ENCODE measurements around the gene SLC27A1. TPM values are rescaled to one million over a fixed set of nuclear protein-coding genes. Genes with fewer than 3 reads are reported as not detected.

Gene SLC27A1
- total and polyA plus RNA-seq, 9 of the 15 experiments (the other 6 are each of a cell fraction or from before 2014, with no cell fraction given), result 0.06 to 3.0 (median 1.1) TPM

GRCh38 chr19:17554968-17555479 is 84.7 kb downstream of the SLC27A1 start (continued):
- TF ChIP-seq ZBTB40 (IDR thresholded peaks at IDR 0.05) (peak; percentile 58), ZBTB40 (CRISPR knock-in tag; IDR thresholded peaks at IDR 0.05) (no peak), ZNF318 (IDR thresholded peaks at IDR 0.05; ENCODE audit: borderline replicate concordance in 1 of 2, low read depth in 1 of 2) (no peak), HNRNPLL (IDR thresholded peaks at IDR 0.05; ENCODE audit: low read depth, low read length, poor library complexity, severe bottlenecking) (peak; percentile 71), HEY1 (CRISPR knock-in tag; IDR thresholded peaks at IDR 0.05; ENCODE audit: borderline replicate concordance) (no peak), NEUROD1 (IDR thresholded peaks at IDR 0.05; ENCODE audit: borderline replicate concordance, low read depth, low read length, partially characterized antibody) (no peak), RBM39 (optimal IDR thresholded peaks at IDR 0.05; ENCODE audit: low read depth, low read length) (peak; percentile 50), HDAC2 (IDR thresholded peaks at IDR 0.05) (peak; percentile 79), ZNF133 (CRISPR knock-in tag; IDR thresholded peaks at IDR 0.05) (no peak)
